Neural cell (in vitro differentiated cells): ENCODE results near the gene FSHR. TPM values are rescaled to one million over a fixed set of nuclear protein-coding genes. Genes with fewer than 3 reads are reported as not detected.

ENCODE experiments used
- H2AFZ ChIP-seq: fragments of 200-600, 300-800 bp; sonication (generic), shearing (Covaris generic); 2 replicates; pipeline ENCODE4 v1.6.0; 2014; ENCODE audit warnings: low read depth, mild to moderate bottlenecking, antibody characterized with exemption, low read length, moderate library complexity
- H3F3A ChIP-seq: fragments of 200-600 bp; shearing (Covaris generic); 2 replicates; pipeline ENCODE4 v1.6.1; 2016; ENCODE audit warnings: mild to moderate bottlenecking, moderate library complexity, mixed read lengths, antibody characterized with exemption, low read length; ENCODE audit not compliant: insufficient read depth, poor library complexity, severe bottlenecking
- H3K27ac ChIP-seq: fragments of 200-600, 300-800 bp; sonication (generic), shearing (Covaris generic); 2 replicates; pipeline ENCODE4 v1.5.1; 2014; ENCODE audit warnings: mild to moderate bottlenecking, low read length, moderate library complexity
- H3K27me3 ChIP-seq: fragments of 300-800, 200-600 bp; sonication (generic), shearing (Covaris generic); 2 replicates; pipeline ENCODE4 v1.6.0; 2014; ENCODE audit warnings: mild to moderate bottlenecking, low read depth, low read length, moderate library complexity; ENCODE audit not compliant: insufficient read depth
- H3K36me3 ChIP-seq: fragments of 300-800, 200-600 bp; sonication (generic), shearing (Covaris generic); 2 replicates; pipeline ENCODE4 v1.5.1; 2014; ENCODE audit warnings: mild to moderate bottlenecking, antibody characterized with exemption, low read length, moderate library complexity; ENCODE audit not compliant: insufficient read depth
- H3K4me2 ChIP-seq: fragments of 300-800, 200-600 bp; sonication (generic), shearing (Covaris generic); 2 replicates; pipeline ENCODE4 v1.6.0; 2014; ENCODE audit warnings: mild to moderate bottlenecking, low read length
- H3K4me3 ChIP-seq: fragments of 300-800, 200-600 bp; sonication (generic), shearing (Covaris generic); 2 replicates; pipeline ENCODE4 v1.5.1; 2014; ENCODE audit warnings: mild to moderate bottlenecking, low read length, moderate library complexity
- H3K79me2 ChIP-seq: fragments of 200-600 bp; shearing (Covaris generic); replicated peaks from 2 replicates; pipeline ENCODE4 v1.6.0; 2014; ENCODE audit warnings: mild to moderate bottlenecking, low read length, moderate library complexity; ENCODE audit not compliant: insufficient read depth
- H3K9ac ChIP-seq: fragments of 300-800, 200-600 bp; sonication (generic), shearing (Covaris generic); 2 replicates; pipeline ENCODE4 v1.6.1; 2016; ENCODE audit warnings: mild to moderate bottlenecking, low read length, mixed read lengths
- H3K9me2 ChIP-seq: fragments of 200-600 bp; shearing (Covaris generic); 2 replicates; pipeline ENCODE4 v1.6.1; 2016; ENCODE audit warnings: mild to moderate bottlenecking, low read length, mixed read lengths; ENCODE audit not compliant: insufficient read depth
- H3K9me3 ChIP-seq: fragments of 200-600, 300-800 bp; sonication (generic), shearing (Covaris generic); 2 replicates; pipeline ENCODE4 v1.6.1; 2016; ENCODE audit warnings: mild to moderate bottlenecking, mixed run types, low read length, moderate library complexity, mixed read lengths
- H4K20me1 ChIP-seq: fragments of 200-600 bp; shearing (Covaris generic); 2 replicates; pipeline ENCODE4 v1.6.1; 2016; ENCODE audit warnings: mild to moderate bottlenecking, mixed run types; ENCODE audit not compliant: insufficient read depth
- CTCF ChIP-seq: fragments of 450-650 bp; IDR thresholded peaks from 2 replicates; pipeline ENCODE4 v1.5.1; 2014; ENCODE audit warnings: antibody characterized with exemption, mild to moderate bottlenecking, moderate library complexity; ENCODE audit not compliant: poor library complexity, severe bottlenecking
- EP300 ChIP-seq: fragments of 450-650 bp; conservative IDR thresholded peaks from 2 replicates; pipeline ENCODE4 v1.6.1; 2014; ENCODE audit warnings: antibody characterized with exemption, mild to moderate bottlenecking, moderate library complexity; ENCODE audit not compliant: poor library complexity, severe bottlenecking
- EZH2 ChIP-seq: fragments of 200-600, 300-800 bp; shearing (Covaris generic), sonication (generic); IDR thresholded peaks from 2 replicates; pipeline ENCODE4 v1.6.1; 2014; ENCODE audit warnings: antibody characterized with exemption, low read length, borderline replicate concordance, mild to moderate bottlenecking; ENCODE audit not compliant: insufficient read depth, poor library complexity, severe bottlenecking
- MXI1 ChIP-seq: fragments of 450-650 bp; conservative IDR thresholded peaks from 2 replicates; pipeline ENCODE4 v1.6.1; 2014; ENCODE audit warnings: antibody characterized with exemption, mild to moderate bottlenecking; ENCODE audit not compliant: poor library complexity, severe bottlenecking
- POLR2AphosphoS5 ChIP-seq: IDR thresholded peaks from 2 replicates; pipeline ENCODE4 v1.6.1; 2012
- RAD21 ChIP-seq: fragments of 450-650 bp; conservative IDR thresholded peaks from 2 replicates; pipeline ENCODE4 v1.6.1; 2014; ENCODE audit warnings: antibody characterized with exemption, mild to moderate bottlenecking, moderate library complexity
- REST ChIP-seq: IDR thresholded peaks from 2 replicates; pipeline ENCODE4 v1.6.1; 2012; ENCODE audit warnings: borderline replicate concordance
- SMC3 ChIP-seq: fragments of 450-650 bp; conservative IDR thresholded peaks from 2 replicates; pipeline ENCODE4 v1.6.1; 2014; ENCODE audit warnings: antibody characterized with exemption, mild to moderate bottlenecking, moderate library complexity; ENCODE audit not compliant: poor library complexity
- TAF1 ChIP-seq: IDR thresholded peaks from 2 replicates; pipeline ENCODE4 v1.6.1; 2012; ENCODE audit warnings: low read depth
- polyA plus RNA-seq: library from polyadenylated mRNA; depleted of rRNA; stranded (reverse); fragments of >200 nt; gene quantifications from 2 replicates; pipeline ENCODE4 v1.2.3, GENCODE V29; 2014

FSHR gene
- polyA plus RNA-seq, 1 donor from 2014 or later: not detected

GRCh38 chr2:49189512-49190225, 35.4 kb upstream of the FSHR start:
- Histone ChIP-seq H3F3A (no peaks in the 10 kb centered on the region), H3K27me3 (no peaks in the 10 kb centered on the region), H2AFZ (no peak overlapping the region), H3K79me2 (no peaks in the 10 kb centered on the region), H3K9ac (no peak overlapping the region), H3K9me3 (no peaks in the 10 kb centered on the region), H3K9me2 (no peaks in the 10 kb centered on the region), H3K27ac (no peak overlapping the region), H3K4me3 (no peak overlapping the region), H3K4me2 (no peak overlapping the region), H3K36me3 (no peaks in the 10 kb centered on the region), H4K20me1 (no peaks in the 10 kb centered on the region)
- TF ChIP-seq CTCF: no peak
- TF ChIP-seq POLR2AphosphoS5: no peak
- no peak for TF ChIP-seq EZH2
- no peak for TF ChIP-seq REST
- no peak for TF ChIP-seq EP300
- TF ChIP-seq TAF1: no peak
- TF ChIP-seq SMC3: no peak
- no peak for TF ChIP-seq MXI1

- H3K27ac ChIP-seq: no peak overlapping the region
- H3K9me2 ChIP-seq: no peaks in the 10 kb centered on the region
- no peaks in the 10 kb centered on the region for H3K27me3 ChIP-seq
- H3K9ac ChIP-seq: no peak overlapping the region
- H3K4me2 ChIP-seq: no peak overlapping the region
- no peaks in the 10 kb centered on the region for H4K20me1 ChIP-seq
- no peak overlapping the region for H2AFZ ChIP-seq
- no peaks in the 10 kb centered on the region for H3K36me3 ChIP-seq
- no peak for TF ChIP-seq MXI1
- TF ChIP-seq SMC3: no peak
- TF ChIP-seq TAF1: no peak
- no peak for TF ChIP-seq RAD21
- TF ChIP-seq EP300: no peak
- TF ChIP-seq EZH2: no peak
- no peak for TF ChIP-seq CTCF
- TF ChIP-seq POLR2AphosphoS5: no peak
- no peak for TF ChIP-seq REST
- H3K9me3 ChIP-seq: no peaks in the 10 kb centered on the region
- no peaks in the 10 kb centered on the region for H3K79me2 ChIP-seq
- no peak overlapping the region for H3K4me3 ChIP-seq
- no peaks in the 10 kb centered on the region for H3F3A ChIP-seq
These were observed 31.8 kb upstream of the FSHR start for GRCh38 chr2:49186050-49186648.
